Activated T-helper 2 cell treated with anti-CD3 and anti-CD28 coated beads, Interferon-gamma antibody, Interleukin-2, Interleukin-4, amounts not matched to agents 10 μg/mL and 5 μg/mL and 100 μg/mL, durations not matched to agents 14 hours and 24 hours and 36 hours (primary cell): ENCODE data around the gene MAGI2. TPM values are rescaled to one million over a fixed set of nuclear protein-coding genes. Genes with fewer than 3 reads are reported as not detected.

ENCODE experiments used
- DNase-seq: peaks from one replicate; pipeline ENCODE4 v3.0.0; 2021; ENCODE audit warnings: low spot score
- H3K27ac Mint-ChIP-seq: one replicate; pipeline ENCODE4 v1.8.0; 2021; ENCODE audit warnings: mixed read lengths
- H3K27me3 Mint-ChIP-seq: one replicate; pipeline ENCODE4 v1.8.0; 2021; ENCODE audit warnings: low read depth, mixed read lengths
- H3K36me3 Mint-ChIP-seq: one replicate; pipeline ENCODE4 v1.8.0; 2021; ENCODE audit warnings: low read depth, mixed read lengths
- H3K4me1 Mint-ChIP-seq: one replicate; pipeline ENCODE4 v1.8.0; 2021; ENCODE audit warnings: low read depth, mixed read lengths
- H3K4me3 Mint-ChIP-seq: one replicate; pipeline ENCODE4 v1.8.0; 2021; ENCODE audit warnings: low read depth, mild to moderate bottlenecking, moderate library complexity, mixed read lengths
- H3K9me3 Mint-ChIP-seq: one replicate; pipeline ENCODE4 v1.8.0; 2021; ENCODE audit warnings: mixed read lengths
- intact Hi-C: fragments of 100-400 bp; cut with micrococcal nuclease; formaldehyde crosslinking; loops from one replicate; pipeline ENCODE4 v1.15.1; 2023
- total RNA-seq: library from RNA; stranded (reverse); gene quantifications from 2 replicates; pipeline ENCODE4 v1.2.3, GENCODE V29; 2022

MAGI2 gene
- total RNA-seq, 1 donor from 2014 or later: 0.21 TPM

DNA sequence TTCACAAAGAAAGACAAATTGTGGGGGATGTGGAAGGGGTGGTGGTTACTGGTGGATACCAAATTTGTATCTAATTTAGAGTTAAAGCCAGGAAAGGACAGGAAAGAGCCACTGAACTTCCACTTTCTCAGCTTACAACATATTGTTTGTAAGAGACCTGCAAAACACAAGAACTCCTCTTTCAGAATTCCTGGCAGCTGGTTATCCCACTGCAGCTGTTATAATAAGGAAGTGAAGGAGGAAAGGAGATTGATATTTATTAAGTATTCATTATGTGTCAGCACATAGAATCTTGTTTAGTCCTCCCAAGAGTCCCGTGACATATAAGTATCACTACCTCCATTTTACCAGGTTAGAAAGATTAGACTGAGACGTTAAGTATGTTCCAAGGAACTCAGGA is 1173.2 kb downstream of the MAGI2 start:
- Mint-ChIP-seq H3K36me3 (no peaks in the 10 kb centered on the region), H3K4me1 (no peaks in the 10 kb centered on the region), H3K27ac (no peak overlapping the region), H3K9me3 (no peaks in the 10 kb centered on the region), H3K4me3 (no peak overlapping the region), H3K27me3 (no peaks in the 10 kb centered on the region)
- no peak for DNase-seq
- intact Hi-C loops: no loop called here

DNA sequence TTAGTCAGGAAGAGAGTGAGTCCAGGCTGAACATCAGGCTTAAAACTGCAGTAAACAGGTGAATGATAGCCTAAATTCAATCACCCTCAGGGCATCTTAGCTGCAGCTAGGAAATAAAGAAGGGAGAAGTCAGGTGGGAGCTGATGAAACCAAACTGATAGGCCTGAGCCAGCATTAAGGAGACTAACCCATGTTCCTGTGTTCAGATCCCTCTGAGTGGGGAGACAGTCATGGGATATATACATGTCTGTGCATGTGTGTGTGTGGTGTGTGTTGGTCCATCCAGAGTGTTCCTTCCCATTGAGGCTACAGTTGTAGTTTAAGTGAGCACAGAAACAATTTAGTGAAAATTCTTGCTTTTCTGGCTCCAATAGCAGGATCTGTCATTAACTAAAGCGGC is 1174.0 kb downstream of the MAGI2 start:
- no peak for DNase-seq
- no peak overlapping the region for H3K4me3 Mint-ChIP-seq
- H3K9me3 Mint-ChIP-seq: no peaks in the 10 kb centered on the region
- H3K27me3 Mint-ChIP-seq: no peaks in the 10 kb centered on the region
- no peaks in the 10 kb centered on the region for H3K36me3 Mint-ChIP-seq
- no peaks in the 10 kb centered on the region for H3K4me1 Mint-ChIP-seq
- intact Hi-C loops: no loop called here
- H3K27ac Mint-ChIP-seq: no peak overlapping the region

DNA sequence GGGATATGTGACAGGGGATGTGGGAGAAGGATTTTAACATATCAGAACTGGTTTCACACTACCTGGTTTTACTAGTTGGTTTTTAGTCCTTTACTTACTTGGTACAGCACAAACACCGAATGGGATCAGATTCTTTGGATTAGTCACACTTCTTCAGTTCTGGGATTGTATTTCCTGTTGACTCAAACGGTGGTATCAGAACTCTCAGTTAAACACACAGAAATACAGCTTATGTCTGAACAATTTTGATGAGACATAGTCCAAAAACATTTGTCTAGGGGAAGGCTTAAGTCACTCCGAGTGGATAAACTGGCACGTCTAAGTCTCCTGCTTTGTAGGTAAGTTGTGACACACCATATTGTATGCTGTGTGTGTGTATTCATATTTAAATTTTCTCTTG is 1174.4 kb downstream of the MAGI2 start:
- no peak for DNase-seq
- intact Hi-C loops: no loop called here
- H3K27ac Mint-ChIP-seq: no peak overlapping the region
- H3K9me3 Mint-ChIP-seq: no peaks in the 10 kb centered on the region
- H3K27me3 Mint-ChIP-seq: no peaks in the 10 kb centered on the region
- H3K4me3 Mint-ChIP-seq: no peak overlapping the region
- no peaks in the 10 kb centered on the region for H3K4me1 Mint-ChIP-seq
- H3K36me3 Mint-ChIP-seq: no peaks in the 10 kb centered on the region

GRCh38 chr7:78267141-78267540 is 1186.3 kb downstream of the MAGI2 start:
- Mint-ChIP-seq H3K27me3 (no peaks in the 10 kb centered on the region), H3K27ac (no peak overlapping the region), H3K36me3 (no peaks in the 10 kb centered on the region), H3K9me3 (no peaks in the 10 kb centered on the region), H3K4me1 (no peaks in the 10 kb centered on the region), H3K4me3 (no peak overlapping the region)
- DNase-seq: no peak
- intact Hi-C loops: no loop called here

GRCh38 chr7:78265486-78265885 is 1188.0 kb downstream of the MAGI2 start:
- H3K9me3 Mint-ChIP-seq: no peaks in the 10 kb centered on the region
- H3K4me1 Mint-ChIP-seq: no peaks in the 10 kb centered on the region
- H3K4me3 Mint-ChIP-seq: no peak overlapping the region
- H3K27ac Mint-ChIP-seq: no peak overlapping the region
- H3K36me3 Mint-ChIP-seq: no peaks in the 10 kb centered on the region
- H3K27me3 Mint-ChIP-seq: no peaks in the 10 kb centered on the region
- DNase-seq: no peak
- intact Hi-C loops: no loop called here

- H3K4me1 Mint-ChIP-seq: no peaks in the 10 kb centered on the region
- no peaks in the 10 kb centered on the region for H3K36me3 Mint-ChIP-seq
- DNase-seq: no peak
- H3K27ac Mint-ChIP-seq: no peak overlapping the region
- no peak overlapping the region for H3K4me3 Mint-ChIP-seq
- H3K27me3 Mint-ChIP-seq: no peaks in the 10 kb centered on the region
- intact Hi-C loops: no loop called here
- H3K9me3 Mint-ChIP-seq: no peaks in the 10 kb centered on the region
Observed at GRCh38 chr7:78265071-78265470, 1188.4 kb downstream of the MAGI2 start.

DNA sequence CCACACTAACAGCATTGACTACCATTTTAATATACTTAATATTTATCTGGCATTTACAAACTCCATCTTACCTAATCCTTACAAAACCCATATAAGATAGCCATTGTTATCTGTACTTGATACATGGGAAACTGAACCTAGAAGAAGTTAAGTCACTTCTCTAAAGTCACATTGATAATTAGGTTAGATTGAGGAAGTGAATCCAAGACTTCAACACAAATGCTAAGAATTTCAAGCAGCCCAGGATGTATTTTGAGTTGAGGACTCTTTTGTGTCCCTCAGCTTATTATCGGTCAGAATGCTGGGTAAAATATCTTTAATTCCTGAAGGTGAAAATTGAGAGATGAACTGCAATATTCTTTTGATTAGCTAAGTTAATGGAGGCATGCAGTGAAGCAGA is 1189.4 kb downstream of the MAGI2 start:
- H3K4me1 Mint-ChIP-seq: no peaks in the 10 kb centered on the region
- no peak for DNase-seq
- no peaks in the 10 kb centered on the region for H3K27me3 Mint-ChIP-seq
- H3K9me3 Mint-ChIP-seq: no peaks in the 10 kb centered on the region
- no peak overlapping the region for H3K27ac Mint-ChIP-seq
- no peaks in the 10 kb centered on the region for H3K36me3 Mint-ChIP-seq
- H3K4me3 Mint-ChIP-seq: no peak overlapping the region
- intact Hi-C loops: no loop called here

DNA sequence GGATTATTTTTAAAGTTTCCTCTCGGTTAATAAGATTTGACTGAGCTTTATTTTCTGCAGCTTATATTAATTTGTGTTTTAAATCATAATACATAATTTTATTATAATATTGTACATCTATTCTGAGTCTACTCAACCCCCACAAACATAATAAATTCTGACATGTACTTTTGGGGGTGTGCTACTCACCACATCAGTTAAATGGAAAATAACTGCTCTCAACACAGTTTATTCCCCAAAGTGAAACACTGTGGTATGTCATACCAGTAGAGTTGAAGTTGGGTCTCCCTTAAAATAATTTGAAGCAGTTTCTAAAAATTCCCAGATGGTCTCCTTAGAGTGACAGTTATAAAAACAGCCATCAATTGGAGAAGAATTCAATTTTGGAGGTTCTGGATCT is 1191.7 kb downstream of the MAGI2 start:
- H3K27ac Mint-ChIP-seq: no peak overlapping the region
- H3K9me3 Mint-ChIP-seq: no peaks in the 10 kb centered on the region
- no peak for DNase-seq
- H3K36me3 Mint-ChIP-seq: no peaks in the 10 kb centered on the region
- H3K27me3 Mint-ChIP-seq: no peaks in the 10 kb centered on the region
- no peaks in the 10 kb centered on the region for H3K4me1 Mint-ChIP-seq
- intact Hi-C loops: no loop called here
- H3K4me3 Mint-ChIP-seq: no peak overlapping the region

DNA sequence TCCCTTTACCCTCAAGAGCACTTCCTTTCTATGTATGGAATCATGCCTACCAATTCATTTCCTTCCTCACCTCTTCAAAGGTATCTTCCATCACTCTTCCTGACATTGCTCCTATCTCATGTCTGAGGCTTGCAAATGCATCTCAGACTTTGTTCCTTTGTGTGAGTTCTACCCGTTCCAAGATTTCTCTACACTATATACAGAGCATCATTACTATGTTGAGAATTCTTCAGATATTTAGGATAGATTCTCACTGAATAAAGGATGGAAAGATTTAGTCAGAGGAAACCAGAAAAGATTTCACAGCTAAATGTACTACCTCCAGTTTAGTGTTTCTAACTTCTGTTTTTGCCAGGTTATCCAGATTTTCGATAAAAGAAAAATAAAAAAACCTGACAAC is 1192.2 kb downstream of the MAGI2 start:
- Mint-ChIP-seq H3K4me1 (no peaks in the 10 kb centered on the region), H3K27ac (no peak overlapping the region), H3K9me3 (no peaks in the 10 kb centered on the region), H3K27me3 (no peaks in the 10 kb centered on the region), H3K36me3 (no peaks in the 10 kb centered on the region), H3K4me3 (no peak overlapping the region)
- DNase-seq: no peak
- intact Hi-C loops: no loop called here

DNA sequence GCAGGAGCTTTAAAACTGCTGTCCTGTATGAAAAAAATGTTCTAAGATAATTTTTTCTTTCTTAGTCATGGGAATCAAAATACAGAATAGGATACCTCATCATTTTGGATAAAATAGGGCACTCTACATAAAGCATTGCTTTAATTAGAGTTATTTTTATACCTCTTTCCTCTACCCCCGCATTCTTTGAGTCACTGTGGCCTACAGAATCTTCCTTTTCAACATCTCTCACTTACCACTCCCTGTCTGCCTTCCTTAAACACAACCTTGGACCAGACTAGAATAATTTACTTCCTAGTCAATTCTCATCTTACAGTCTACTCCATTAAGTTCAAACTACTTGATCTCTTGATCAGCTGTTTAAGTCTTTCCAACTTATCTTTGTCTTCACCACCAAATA is 1192.6 kb downstream of the MAGI2 start:
- H3K36me3 Mint-ChIP-seq: no peaks in the 10 kb centered on the region
- H3K4me1 Mint-ChIP-seq: no peaks in the 10 kb centered on the region
- H3K27ac Mint-ChIP-seq: no peak overlapping the region
- intact Hi-C loops: no loop called here
- no peak overlapping the region for H3K4me3 Mint-ChIP-seq
- H3K27me3 Mint-ChIP-seq: no peaks in the 10 kb centered on the region
- H3K9me3 Mint-ChIP-seq: no peaks in the 10 kb centered on the region
- DNase-seq: no peak

GRCh38 chr7:78254726-78255055 is 1198.8 kb downstream of the MAGI2 start:
- H3K27me3 Mint-ChIP-seq: no peaks in the 10 kb centered on the region
- H3K4me1 Mint-ChIP-seq: no peaks in the 10 kb centered on the region

GRCh38 chr7:78253850-78254725 is 1199.4 kb downstream of the MAGI2 start:
- H3K27me3 Mint-ChIP-seq: no peaks in the 10 kb centered on the region
- no peaks in the 10 kb centered on the region for H3K36me3 Mint-ChIP-seq
- H3K4me3 Mint-ChIP-seq: no peak overlapping the region
- DNase-seq: no peak
- H3K4me1 Mint-ChIP-seq: no peaks in the 10 kb centered on the region
- no peak overlapping the region for H3K27ac Mint-ChIP-seq
- H3K9me3 Mint-ChIP-seq: no peaks in the 10 kb centered on the region
- intact Hi-C loops: no loop called here

More at GRCh38 chr7:78254726-78255055, 1198.8 kb downstream of the MAGI2 start:
- H3K27ac Mint-ChIP-seq: no peak overlapping the region
- H3K9me3 Mint-ChIP-seq: no peaks in the 10 kb centered on the region
- intact Hi-C loops: no loop called here
- H3K4me3 Mint-ChIP-seq: no peak overlapping the region
- H3K36me3 Mint-ChIP-seq: no peaks in the 10 kb centered on the region
- DNase-seq: no peak

GRCh38 chr7:78248867-78249266 is 1204.6 kb downstream of the MAGI2 start:
- H3K4me1 Mint-ChIP-seq: no peaks in the 10 kb centered on the region
- H3K9me3 Mint-ChIP-seq: peaks cover 9% of the 10 kb centered on the region
- H3K27ac Mint-ChIP-seq: no peak overlapping the region
- intact Hi-C loops: no loop called here
- no peaks in the 10 kb centered on the region for H3K27me3 Mint-ChIP-seq
- DNase-seq: no peak
- H3K4me3 Mint-ChIP-seq: no peak overlapping the region
- H3K36me3 Mint-ChIP-seq: no peaks in the 10 kb centered on the region
